ENCODE measurements around the gene CD200R1.

The CD200R1 gene

DNA sequence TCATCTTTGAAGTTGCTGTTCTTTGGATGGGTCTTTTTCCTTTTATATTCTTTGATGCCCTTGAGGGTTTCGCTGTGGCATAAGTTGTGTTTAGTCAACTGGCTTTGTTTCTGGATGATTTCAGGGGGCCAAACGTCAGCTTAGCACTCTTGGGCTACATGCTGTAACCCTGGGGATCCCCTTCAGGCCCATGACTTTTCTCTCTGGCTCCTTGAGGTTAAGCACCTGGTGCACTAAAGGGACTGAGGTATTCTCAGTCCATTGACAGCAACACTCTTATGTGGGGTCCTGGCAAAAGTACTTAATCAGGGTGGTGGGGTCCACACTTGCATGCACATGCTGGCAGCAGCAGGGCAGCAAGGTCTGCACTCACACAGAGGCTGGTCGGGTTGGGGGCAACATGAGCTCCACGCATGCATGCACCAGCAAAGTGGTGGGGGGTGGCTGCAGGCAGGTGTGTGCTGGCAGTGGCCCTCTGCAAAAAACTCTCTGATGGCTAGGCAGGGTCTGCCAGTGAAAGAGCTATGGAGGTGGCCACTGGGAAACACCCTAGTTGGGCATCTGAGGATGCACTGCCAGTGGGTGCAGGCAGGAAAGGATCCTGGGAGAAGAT, 90.1 kb downstream of the CD200R1 start:
- no peak for DNase-seq

DNA sequence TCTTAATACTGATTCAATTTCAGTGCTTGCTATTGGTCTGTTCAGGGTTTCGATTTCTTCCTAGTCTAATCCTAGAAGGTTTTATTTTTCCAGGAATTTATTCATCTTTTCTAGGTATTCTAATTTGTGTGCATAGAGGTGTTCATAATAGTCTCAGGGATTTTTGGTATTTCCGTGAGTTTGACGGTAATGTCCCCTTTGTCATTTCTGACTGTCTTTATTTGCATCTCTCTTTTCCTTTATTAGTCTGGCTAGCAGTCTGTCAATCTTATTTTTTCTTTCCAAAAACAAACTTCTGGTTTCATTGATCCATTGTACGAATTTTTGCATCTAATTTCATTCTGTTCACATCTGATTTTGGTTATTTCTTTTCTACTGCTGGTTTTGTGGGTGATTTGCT, 93.0 kb downstream of the CD200R1 start:
- DNase-seq = no peak

- no peak for DNase-seq
Measured at GRCh38 chr3:112875561-112875960, 99.3 kb downstream of the CD200R1 start.

- DNase-seq = no peak
Measured at GRCh38 chr3:112874725-112875124, 100.2 kb downstream of the CD200R1 start.

DNA sequence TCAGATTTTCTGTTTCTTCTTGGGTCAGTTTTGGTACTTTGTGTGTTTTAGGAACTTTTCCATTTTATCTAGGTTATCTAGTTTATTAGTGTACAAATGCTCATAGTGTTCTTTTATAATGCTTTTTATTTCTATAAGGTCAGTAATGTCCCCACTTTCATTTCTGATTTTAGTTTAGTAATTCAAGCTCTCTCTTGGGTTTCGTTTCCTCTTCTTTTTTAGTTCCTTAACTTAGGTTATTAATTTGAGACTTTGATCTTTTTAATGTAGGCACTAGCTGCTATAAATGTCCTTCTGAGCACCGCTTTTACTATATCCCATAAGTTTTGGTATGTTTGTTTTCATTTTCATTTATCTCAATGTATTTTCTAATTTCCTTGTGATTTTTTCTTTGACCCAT, 101.3 kb downstream of the CD200R1 start:
- no peak for DNase-seq

DNA sequence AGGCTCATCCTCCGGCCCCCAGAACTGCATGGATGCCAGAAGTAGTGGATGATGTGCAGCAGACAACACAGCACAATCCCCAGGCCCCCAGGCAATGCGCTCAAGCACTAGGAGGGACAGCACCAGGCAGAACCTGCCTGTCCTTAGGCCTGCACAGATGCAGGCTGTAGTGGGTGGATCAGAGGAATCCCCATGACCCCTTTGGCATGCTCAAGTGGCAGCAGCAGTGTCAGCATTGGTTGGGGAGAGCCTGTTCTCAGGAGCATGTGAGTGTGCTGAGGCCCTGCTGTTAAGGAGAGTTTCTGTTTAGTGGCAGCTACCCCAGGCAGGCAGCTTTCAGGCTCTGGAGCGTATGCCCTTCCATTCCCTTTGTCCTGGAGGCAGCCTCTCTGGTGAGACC, 103.2 kb downstream of the CD200R1 start:
- DNase-seq = no peak

Data from stimulated activated naive CD4-positive, alpha-beta T cell treated with Interleukin-2 at 50 U/mL for 16 hours (primary cell).